Ovary (tissue), 3 donors: ENCODE measurements around the gene C4orf50.
"Not testable (repeated sequence)": the region's sequence is repeated elsewhere in the genome, so short reads cannot be mapped to it uniquely, and the experiment has no call there.

ENCODE experiments used
- EP300 ChIP-seq: sonication (generic); formaldehyde crosslinking; IDR thresholded peaks from one replicate; pipeline ENCODE4 v1.6.1; 2017; ENCODE audit warnings: antibody characterized with exemption
- POLR2A ChIP-seq: fragments of 450-650 bp; IDR thresholded peaks from one replicate; pipeline ENCODE4 v1.6.1; 2017; ENCODE audit warnings: antibody characterized with exemption, mild to moderate bottlenecking, moderate library complexity
- TF ChIP-seq, protein P1 (sequence below), 3 donors: fragments of 450-650 bp in 2 of 3; fragments of 200-600 bp in 1 of 3; IDR thresholded peaks; one replicate each; pipeline versions ENCODE4 v1.5.1 to v1.8.0; 2016 to 2022; ENCODE audit warnings: antibody characterized with exemption in 3 of 3, mild to moderate bottlenecking in 1 of 3
- donor health status: DM: no; HTN: no; CAD: no.

- not testable (repeated sequence) for TF ChIP-seq POLR2A, EP300
- TF ChIP-seq, protein P1, sequence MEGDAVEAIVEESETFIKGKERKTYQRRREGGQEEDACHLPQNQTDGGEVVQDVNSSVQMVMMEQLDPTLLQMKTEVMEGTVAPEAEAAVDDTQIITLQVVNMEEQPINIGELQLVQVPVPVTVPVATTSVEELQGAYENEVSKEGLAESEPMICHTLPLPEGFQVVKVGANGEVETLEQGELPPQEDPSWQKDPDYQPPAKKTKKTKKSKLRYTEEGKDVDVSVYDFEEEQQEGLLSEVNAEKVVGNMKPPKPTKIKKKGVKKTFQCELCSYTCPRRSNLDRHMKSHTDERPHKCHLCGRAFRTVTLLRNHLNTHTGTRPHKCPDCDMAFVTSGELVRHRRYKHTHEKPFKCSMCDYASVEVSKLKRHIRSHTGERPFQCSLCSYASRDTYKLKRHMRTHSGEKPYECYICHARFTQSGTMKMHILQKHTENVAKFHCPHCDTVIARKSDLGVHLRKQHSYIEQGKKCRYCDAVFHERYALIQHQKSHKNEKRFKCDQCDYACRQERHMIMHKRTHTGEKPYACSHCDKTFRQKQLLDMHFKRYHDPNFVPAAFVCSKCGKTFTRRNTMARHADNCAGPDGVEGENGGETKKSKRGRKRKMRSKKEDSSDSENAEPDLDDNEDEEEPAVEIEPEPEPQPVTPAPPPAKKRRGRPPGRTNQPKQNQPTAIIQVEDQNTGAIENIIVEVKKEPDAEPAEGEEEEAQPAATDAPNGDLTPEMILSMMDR (IDR thresholded peaks at IDR 0.05), result not testable (repeated sequence)
These were observed 71.6 kb downstream of the C4orf50 start for GRCh38 chr4:5946653-5947052.
